Mesothelial cell of epicardium (in vitro differentiated cells): ENCODE data around the gene LRRK2. TPM values are rescaled to one million over a fixed set of nuclear protein-coding genes. Genes with fewer than 3 reads are reported as not detected.

Experiments
- DNase-seq, 2 experiments: peaks; one replicate each; pipeline ENCODE4 v3.0.0; 2021; ENCODE audit warnings: low spot score in 2 of 2; ENCODE audit not compliant: unreplicated experiment in 2 of 2
- H3K27ac Mint-ChIP-seq: 2 replicates; pipeline ENCODE4 v1.8.0; 2021; ENCODE audit warnings: mixed read lengths
- H3K27me3 Mint-ChIP-seq: 2 replicates; pipeline ENCODE4 v1.8.0; 2021; ENCODE audit warnings: low read depth, mixed read lengths
- H3K36me3 Mint-ChIP-seq: 2 replicates; pipeline ENCODE4 v1.8.0; 2021; ENCODE audit warnings: mixed read lengths
- H3K4me1 Mint-ChIP-seq: 2 replicates; pipeline ENCODE4 v1.8.0; 2021; ENCODE audit warnings: mixed read lengths
- H3K4me3 Mint-ChIP-seq: 2 replicates; pipeline ENCODE4 v1.8.0; 2021; ENCODE audit warnings: mild to moderate bottlenecking, moderate library complexity, mixed read lengths
- H3K9me3 Mint-ChIP-seq: 2 replicates; pipeline ENCODE4 v1.8.0; 2021; ENCODE audit warnings: mixed read lengths
- total RNA-seq: library from RNA; stranded (reverse); gene quantifications from 3 replicates; pipeline ENCODE4 v1.2.1, GENCODE V29; 2021
- TF ChIP-seq, protein P1 (sequence below): fragments of 200-600 bp; sonication (generic); IDR thresholded peaks from one replicate; pipeline ENCODE4 v1.5.0; 2021; ENCODE audit warnings: antibody characterized with exemption; ENCODE audit not compliant: unreplicated experiment

The LRRK2 gene
- total RNA-seq = 1.4 to 1.7 TPM (median 1.6 TPM) in 3 replicates

DNA sequence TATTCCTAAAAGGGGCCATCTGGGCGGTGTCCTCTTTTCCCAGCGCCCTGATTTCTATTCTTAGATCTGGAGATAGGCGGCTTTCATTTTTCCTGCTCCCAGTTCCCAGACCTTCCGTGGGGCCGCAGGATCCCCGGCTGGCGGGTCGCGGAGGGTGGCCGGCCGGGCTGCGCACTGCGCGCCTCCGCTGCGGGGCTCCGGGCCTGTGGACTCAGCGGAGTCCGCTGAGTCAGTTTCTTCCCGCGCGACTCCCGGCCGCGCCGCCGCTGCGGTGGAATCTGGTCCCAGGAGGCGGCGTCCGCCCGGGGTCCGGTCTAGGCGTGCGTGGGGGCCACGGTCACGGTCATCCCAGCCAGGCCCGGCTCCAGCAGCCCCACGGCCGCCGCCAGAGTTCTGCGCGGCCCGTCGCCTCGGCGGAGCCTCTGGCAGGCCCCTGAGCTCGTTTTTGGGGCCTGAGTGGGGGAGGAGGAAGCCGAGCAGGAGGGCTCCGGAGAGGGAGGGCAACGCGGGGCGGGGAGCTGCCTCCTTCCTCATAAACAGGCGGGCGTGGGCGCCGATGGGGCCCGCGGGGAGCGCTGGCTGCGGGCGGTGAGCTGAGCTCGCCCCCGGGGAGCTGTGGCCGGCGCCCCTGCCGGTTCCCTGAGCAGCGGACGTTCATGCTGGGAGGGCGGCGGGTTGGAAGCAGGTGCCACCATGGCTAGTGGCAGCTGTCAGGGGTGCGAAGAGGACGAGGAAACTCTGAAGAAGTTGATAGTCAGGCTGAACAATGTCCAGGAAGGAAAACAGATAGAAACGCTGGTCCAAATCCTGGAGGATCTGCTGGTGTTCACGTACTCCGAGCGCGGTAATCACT is at the start of gene LRRK2:
Gene LRRK2 (plus strand): TSS at position 559 of the 853 bp plus-strand sequence. CDS start 135 bp downstream, at position 694.
- Mint-ChIP-seq H3K36me3 (no peaks in the 10 kb centered on the region), H3K9me3 (no peaks in the 10 kb centered on the region), H3K27me3 (peaks cover 26% of the 10 kb centered on the region), H3K27ac (peak within 1 kb of the TSS; percentile 45), H3K4me1 (peaks cover 8% of the 10 kb centered on the region), H3K4me3 (peak within 1 kb of the TSS; percentile 75)
- peak; percentile 42 to 70 for DNase-seq
- TF ChIP-seq, protein P1, sequence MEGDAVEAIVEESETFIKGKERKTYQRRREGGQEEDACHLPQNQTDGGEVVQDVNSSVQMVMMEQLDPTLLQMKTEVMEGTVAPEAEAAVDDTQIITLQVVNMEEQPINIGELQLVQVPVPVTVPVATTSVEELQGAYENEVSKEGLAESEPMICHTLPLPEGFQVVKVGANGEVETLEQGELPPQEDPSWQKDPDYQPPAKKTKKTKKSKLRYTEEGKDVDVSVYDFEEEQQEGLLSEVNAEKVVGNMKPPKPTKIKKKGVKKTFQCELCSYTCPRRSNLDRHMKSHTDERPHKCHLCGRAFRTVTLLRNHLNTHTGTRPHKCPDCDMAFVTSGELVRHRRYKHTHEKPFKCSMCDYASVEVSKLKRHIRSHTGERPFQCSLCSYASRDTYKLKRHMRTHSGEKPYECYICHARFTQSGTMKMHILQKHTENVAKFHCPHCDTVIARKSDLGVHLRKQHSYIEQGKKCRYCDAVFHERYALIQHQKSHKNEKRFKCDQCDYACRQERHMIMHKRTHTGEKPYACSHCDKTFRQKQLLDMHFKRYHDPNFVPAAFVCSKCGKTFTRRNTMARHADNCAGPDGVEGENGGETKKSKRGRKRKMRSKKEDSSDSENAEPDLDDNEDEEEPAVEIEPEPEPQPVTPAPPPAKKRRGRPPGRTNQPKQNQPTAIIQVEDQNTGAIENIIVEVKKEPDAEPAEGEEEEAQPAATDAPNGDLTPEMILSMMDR = no peak

DNA sequence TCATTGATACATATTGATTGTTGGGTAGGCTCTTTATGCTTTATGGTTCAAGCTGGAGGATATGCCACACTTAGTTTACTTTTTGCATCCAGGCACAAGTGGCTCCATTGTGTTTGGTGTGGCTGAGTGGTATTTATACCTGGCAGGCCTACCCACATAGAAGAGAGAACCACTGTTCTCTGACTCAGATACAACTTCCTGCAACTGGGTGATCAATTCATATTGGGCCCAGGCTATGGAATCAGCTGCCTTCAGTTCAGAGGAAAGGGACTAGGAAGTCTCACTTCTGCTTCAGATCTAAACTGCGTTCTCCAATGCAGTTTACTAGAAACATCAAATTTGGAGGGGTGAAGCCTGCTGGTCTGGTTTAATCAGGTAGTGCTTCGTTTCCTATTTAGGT is 49.8 kb upstream of the LRRK2 start:
- Mint-ChIP-seq H3K9me3 (peaks cover 9% of the 10 kb centered on the region), H3K4me3 (no peak overlapping the region), H3K36me3 (no peaks in the 10 kb centered on the region), H3K27me3 (no peaks in the 10 kb centered on the region), H3K27ac (no peak overlapping the region), H3K4me1 (no peaks in the 10 kb centered on the region)
- no peak for DNase-seq
- TF ChIP-seq, protein P1 = no peak

DNA sequence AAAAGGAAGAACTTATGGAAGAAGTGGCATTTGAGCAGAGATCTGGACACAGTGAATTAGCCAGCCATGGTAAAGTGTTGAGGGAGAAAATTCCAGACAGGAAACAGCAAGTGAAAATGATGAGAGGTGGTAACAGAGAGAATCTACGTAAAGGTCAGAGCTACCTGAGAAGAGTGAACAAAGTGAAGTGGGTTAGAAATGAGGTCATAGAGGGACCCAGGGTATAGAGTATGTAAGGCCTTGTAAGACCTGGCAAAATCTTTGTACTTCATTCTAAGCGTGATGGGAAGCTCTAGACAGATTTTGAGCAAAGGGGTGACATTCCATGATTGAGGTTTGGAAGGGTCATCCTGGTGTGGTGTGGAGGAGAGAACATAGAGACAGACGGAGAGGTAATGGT is 49.3 kb upstream of the LRRK2 start:
- Mint-ChIP-seq H3K36me3 (peaks cover 2% of the 10 kb centered on the region), H3K27me3 (no peaks in the 10 kb centered on the region), H3K4me3 (no peak overlapping the region), H3K4me1 (no peaks in the 10 kb centered on the region), H3K27ac (no peak overlapping the region), H3K9me3 (peaks cover 13% of the 10 kb centered on the region)
- TF ChIP-seq, protein P1 = no peak
- DNase-seq = no peak

DNA sequence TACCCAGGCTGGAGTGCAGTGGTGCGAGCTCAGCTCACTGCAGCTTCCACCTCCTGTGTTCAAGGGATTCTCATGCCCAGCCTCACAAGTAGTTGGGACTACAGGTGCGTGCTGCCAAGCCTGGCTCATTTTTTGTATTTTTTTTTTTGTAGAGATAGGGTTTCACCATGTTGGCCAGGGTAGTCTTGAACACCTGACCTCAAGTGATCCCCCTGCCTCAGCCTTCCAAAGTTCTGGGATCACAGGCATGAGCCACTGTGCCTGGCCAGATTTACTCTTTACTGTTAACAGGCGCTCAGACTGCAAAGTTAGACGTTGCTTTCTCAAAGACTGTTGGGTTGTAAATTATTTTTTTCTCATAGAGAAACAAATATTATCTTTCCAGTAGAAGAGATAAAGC is 46.1 kb upstream of the LRRK2 start:
- peaks cover 2% of the 10 kb centered on the region for H3K36me3 Mint-ChIP-seq
- H3K4me1 Mint-ChIP-seq = peaks cover 3% of the 10 kb centered on the region
- TF ChIP-seq, protein P1 = no peak

DNA sequence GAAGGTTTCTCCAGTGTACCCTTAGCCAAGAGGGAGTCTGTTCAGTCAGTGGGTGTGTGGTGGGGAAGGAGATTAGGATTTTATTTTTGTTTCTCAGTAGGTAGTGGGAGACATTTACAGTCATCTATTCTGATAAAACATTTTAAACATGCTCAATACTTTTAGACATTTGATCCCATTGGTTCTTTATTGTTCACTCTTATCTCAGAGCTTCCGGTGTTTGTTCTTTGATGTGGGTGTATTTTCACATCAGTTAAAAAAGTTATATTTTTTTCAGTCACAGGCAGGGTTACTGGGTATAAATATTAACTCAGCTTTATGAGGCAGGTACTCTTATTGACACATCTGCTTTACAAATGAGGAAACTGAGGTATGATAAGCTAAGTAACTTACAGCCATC is 43.3 kb upstream of the LRRK2 start:
- peaks cover 3% of the 10 kb centered on the region for H3K4me1 Mint-ChIP-seq
- no peak for DNase-seq
- H3K27ac Mint-ChIP-seq = no peak overlapping the region
- peaks cover 10% of the 10 kb centered on the region for H3K9me3 Mint-ChIP-seq
- H3K36me3 Mint-ChIP-seq = peaks cover 2% of the 10 kb centered on the region
- no peak overlapping the region for H3K4me3 Mint-ChIP-seq
- TF ChIP-seq, protein P1 = no peak
- no peaks in the 10 kb centered on the region for H3K27me3 Mint-ChIP-seq

More for the DNA sequence above, 46.1 kb upstream of the LRRK2 start:
- DNase-seq = no peak
- Mint-ChIP-seq H3K9me3 (peaks cover 6% of the 10 kb centered on the region), H3K27ac (no peak overlapping the region), H3K4me3 (no peak overlapping the region), H3K27me3 (no peaks in the 10 kb centered on the region)
